Endothelial cell of umbilical vein (primary cell): ENCODE measurements around the gene ZNF644. TPM values are rescaled to one million over a fixed set of nuclear protein-coding genes. Genes with fewer than 3 reads are reported as not detected.

ENCODE experiments used
- BruUV-seq: library from RNA; stranded (reverse); fragments of 400-500 nt; replicated peaks from 2 replicates; lab custom pipeline; 2021; lab: Mats Ljungman, UMichigan
- CTCF ChIA-PET: fragments of 300-600, 350-600 bp; sonication (Branson Sonifier 250); formaldehyde crosslinking; loops from one replicate; lab custom pipeline; 2021; ENCODE audit warnings: antibody characterized with exemption, inconsistent platforms; lab: Charles Lee
- POLR2A ChIA-PET: fragments of 300-600, 350-600 bp; sonication (Branson Sonifier 250); formaldehyde crosslinking; loops from one replicate; lab custom pipeline; 2021; ENCODE audit warnings: antibody characterized with exemption, inconsistent platforms; lab: Charles Lee
- DNase-seq: peaks from one replicate; pipeline ENCODE4 v3.0.0-alpha.2; 2011; ENCODE audit warnings: low read depth, low spot score
- FAIRE-seq: peaks from 2 replicates; lab custom pipeline; 2011; peaks lifted over from hg19 to GRCh38; lab: Jason Lieb, UNC
- H2AFZ ChIP-seq: 2 replicates; pipeline ENCODE4 v1.6.0; 2012; ENCODE audit warnings: low read depth, low read length, control low read depth, inconsistent platforms
- H3K27ac ChIP-seq: 2 replicates; pipeline ENCODE4 v1.5.1; 2011; ENCODE audit warnings: low read depth, mild to moderate bottlenecking, control low read depth, low read length, moderate library complexity; ENCODE audit not compliant: insufficient read depth
- H3K27me3 ChIP-seq, 2 experiments: 2 replicates each; pipeline versions ENCODE4 v1.6.0 to v1.6.1; 2011; ENCODE audit warnings: low read length in 2 of 2, mixed read lengths in 1 of 2; ENCODE audit not compliant: control insufficient read depth in 2 of 2, insufficient read depth in 2 of 2
- H3K36me3 ChIP-seq, 2 experiments: 2 replicates in 1 of 2; 3 replicates in 1 of 2; pipeline ENCODE4 v1.5.1; 2011; ENCODE audit warnings: low read length in 2 of 2, mild to moderate bottlenecking in 1 of 2, moderate library complexity in 1 of 2; ENCODE audit not compliant: control insufficient read depth in 2 of 2, insufficient read depth in 2 of 2; ENCODE audit errors: extremely low read depth in 1 of 2
- H3K4me1 ChIP-seq: 3 replicates; pipeline ENCODE4 v1.5.1; 2011; ENCODE audit warnings: mild to moderate bottlenecking, low read length; ENCODE audit not compliant: control insufficient read depth, insufficient read depth; ENCODE audit errors: extremely low read depth
- H3K4me2 ChIP-seq: 2 replicates; pipeline ENCODE4 v1.6.1; 2011; ENCODE audit warnings: low read length, control low read depth, mixed read lengths; ENCODE audit not compliant: insufficient read depth
- H3K4me3 ChIP-seq, 3 experiments: fragments of 200-600 bp in 1 of 3; sonication (generic), shearing (Covaris generic) in 1 of 3; replicated peaks in 1 of 3; 2 replicates each; pipeline ENCODE4 v1.5.1; 2011 to 2016; ENCODE audit warnings: control low read depth in 3 of 3, low read length in 3 of 3, mild to moderate bottlenecking in 2 of 3, inconsistent platforms in 1 of 3, low read depth in 1 of 3, moderate library complexity in 1 of 3; ENCODE audit not compliant: insufficient read depth in 1 of 3
- H3K79me2 ChIP-seq: 2 replicates; pipeline ENCODE4 v1.6.0; 2012; ENCODE audit warnings: low read length, inconsistent platforms; ENCODE audit not compliant: control insufficient read depth, insufficient read depth
- H3K9ac ChIP-seq: replicated peaks from 2 replicates; pipeline ENCODE3; 2011; ENCODE audit warnings: low read length, control low read depth; ENCODE audit not compliant: insufficient read depth; ENCODE audit errors: extremely low read depth
- H3K9me1 ChIP-seq: replicated peaks from 3 replicates; pipeline ENCODE4 v1.6.0; 2011; ENCODE audit warnings: mild to moderate bottlenecking, low read length; ENCODE audit not compliant: control insufficient read depth, insufficient read depth; ENCODE audit errors: extremely low read depth
- H3K9me3 ChIP-seq: replicated peaks from 2 replicates; pipeline ENCODE4 v1.5.1; 2012; ENCODE audit warnings: low read length, inconsistent platforms; ENCODE audit not compliant: control insufficient read depth, insufficient read depth
- H4K20me1 ChIP-seq: replicated peaks from 2 replicates; pipeline ENCODE3; 2011; ENCODE audit warnings: mild to moderate bottlenecking, low read length; ENCODE audit not compliant: control insufficient read depth, insufficient read depth; ENCODE audit errors: extremely low read depth
- CTCF ChIP-seq, 2 donors: IDR thresholded peaks; 1 replicate in 1 of 2; 2 replicates in 1 of 2; pipeline ENCODE4 v1.5.1; 2011; ENCODE audit warnings: low read length in 2 of 2, mild to moderate bottlenecking in 2 of 2, moderate library complexity in 2 of 2, control low read depth in 1 of 2, inconsistent platforms in 1 of 2, low read depth in 1 of 2; ENCODE audit not compliant: insufficient read depth in 1 of 2; ENCODE audit errors: extremely low read depth in 1 of 2
- EZH2 ChIP-seq: IDR thresholded peaks from 2 replicates; pipeline ENCODE4 v1.6.1; 2012; ENCODE audit warnings: borderline replicate concordance, low read depth, mild to moderate bottlenecking, moderate library complexity, low read length, inconsistent platforms; ENCODE audit not compliant: severe bottlenecking
- FOS ChIP-seq: IDR thresholded peaks from 2 replicates; pipeline ENCODE4 v1.6.1; 2011; ENCODE audit warnings: mild to moderate bottlenecking, low read length, moderate library complexity, borderline replicate concordance; ENCODE audit not compliant: insufficient read depth
- GATA2 ChIP-seq: IDR thresholded peaks from 2 replicates; pipeline ENCODE4 v1.7.0; 2011; ENCODE audit warnings: low read depth, mild to moderate bottlenecking, moderate library complexity, mixed read lengths, low read length; ENCODE audit not compliant: insufficient read length, insufficient read depth
- JUN ChIP-seq: IDR thresholded peaks from 2 replicates; pipeline ENCODE4 v1.6.1; 2011; ENCODE audit warnings: borderline replicate concordance, low read depth; ENCODE audit not compliant: insufficient read length, insufficient read depth
- MAX ChIP-seq: IDR thresholded peaks from 2 replicates; pipeline ENCODE4 v1.6.1; 2011; ENCODE audit not compliant: insufficient read depth, insufficient read length
- MYC ChIP-seq: IDR thresholded peaks from one replicate; pipeline ENCODE4 v1.6.1; 2011; ENCODE audit warnings: mild to moderate bottlenecking, low read depth, low read length
- POLR2A ChIP-seq: IDR thresholded peaks from 2 replicates; pipeline ENCODE4 v1.6.1; 2012; ENCODE audit warnings: low read depth, mild to moderate bottlenecking, control low read depth, low read length
- POLR2AphosphoS5 ChIP-seq: IDR thresholded peaks from 2 replicates; pipeline ENCODE4 v1.6.1; 2012; ENCODE audit warnings: low read depth, mild to moderate bottlenecking, control low read depth, low read length, moderate library complexity; ENCODE audit not compliant: insufficient read depth
- dilution Hi-C: fragments of 300-500 bp; cut with MboI; formaldehyde crosslinking; loops from one replicate; pipeline ENCODE4 v1.15.0; 2019; ENCODE audit warnings: low sequenced_read_pairs; ENCODE audit not compliant: extremely low pct_ligation_motif_present
- intact Hi-C: fragments of 100-400 bp; cut with micrococcal nuclease; formaldehyde crosslinking; loops from one replicate; pipeline ENCODE4 v1.10.0; 2022
- polyA plus RNA-seq, 4 experiments: library from polyadenylated mRNA; depleted of rRNA in 3 of 4; stranded (reverse) in 3 of 4; unstranded in 1 of 4; fragments of >200 nt; gene quantifications; 2 replicates each; pipeline versions ENCODE4 v1.2.1 to v1.2.3, GENCODE V29; 2011 to 2012; ENCODE audit warnings: missing spikeins in 1 of 4
- total RNA-seq: library from RNA; stranded (reverse); gene quantifications from 2 replicates; pipeline ENCODE4 v1.2.3, GENCODE V29; 2021

The ZNF644 gene
- total and polyA plus RNA-seq, 2 donors (not counting 3 experiments of a cell fraction or from before 2014, with no cell fraction given), result 7.2 to 47.0 TPM

- Histone ChIP-seq H3K9ac (no peak overlapping the region), H3K4me3 (no peak overlapping the region), H3K27ac (no peak overlapping the region), H3K4me2 (no peak overlapping the region), H3K36me3 (no peaks in the 10 kb centered on the region), H3K27me3 (no peaks in the 10 kb centered on the region), H3K9me1 (no peaks in the 10 kb centered on the region), H2AFZ (no peak overlapping the region), H3K4me1 (no peaks in the 10 kb centered on the region), H4K20me1 (no peaks in the 10 kb centered on the region), H3K9me3 (peaks cover 2% of the 10 kb centered on the region), H3K79me2 (no peaks in the 10 kb centered on the region)
- ChIA-PET CTCF (no interaction called here), POLR2A (no interaction called here)
- dilution Hi-C loops (no loop called here), intact Hi-C loops (no loop called here)
- DNase-seq, result no peak
- no TSS peak for BruUV-seq
- FAIRE-seq, result no peak
- TF ChIP-seq JUN, result no peak
- TF ChIP-seq MYC, result no peak
- no peak for TF ChIP-seq POLR2AphosphoS5
- no peak for TF ChIP-seq CTCF (IDR thresholded peaks at IDR 0.05; ENCODE audit: extremely low read depth in 1 of 2, insufficient read depth in 1 of 2, low read depth in 1 of 2, low read length in 2 of 2)
- TF ChIP-seq FOS, result no peak
- TF ChIP-seq MAX, result no peak
- no peak for TF ChIP-seq EZH2
- no peak for TF ChIP-seq GATA2
- TF ChIP-seq POLR2A, result no peak
Measured at GRCh38 chr1:90882221-90882620, 139.6 kb downstream of the ZNF644 start.
